Stimulated activated CD8-positive, alpha-beta memory T cell treated with anti-CD3 and anti-CD28 coated beads, Interleukin-15, amount 100 ng/mL, for 4 hours (primary cell): ENCODE data around the gene GALNT5.
"Not testable (repeated sequence)": the region's sequence is repeated elsewhere in the genome, so short reads cannot be mapped to it uniquely, and the experiment has no call there.

Source experiments
- DNase-seq, 2 donors: peaks; one replicate each; pipeline ENCODE4 v3.0.0-alpha.2; 2020; ENCODE audit warnings: low read depth in 2 of 2

GALNT5 gene

GRCh38 chr2:157326698-157327097 lies 69.2 kb downstream of the GALNT5 start:
- no peak for DNase-seq

DNA sequence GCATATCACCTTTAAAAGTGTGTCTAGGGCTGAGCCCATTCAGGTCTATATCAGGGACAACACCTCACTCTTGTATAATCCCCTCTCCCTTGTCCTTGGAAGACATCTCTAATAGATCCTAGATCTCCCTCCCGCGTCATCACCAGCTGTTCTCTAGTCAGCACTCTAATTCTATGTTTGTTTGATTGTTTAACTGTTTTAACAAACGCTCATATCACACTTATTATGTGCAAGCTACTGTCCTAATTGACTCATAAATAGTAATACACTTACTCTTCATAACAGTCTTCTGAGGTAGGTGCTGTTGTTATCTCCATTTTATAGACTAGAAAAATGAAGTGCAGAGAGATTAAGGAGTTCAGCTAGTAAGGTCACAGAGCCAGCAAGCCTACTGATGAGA lies 69.7 kb downstream of the GALNT5 start:
- no peak for DNase-seq

DNA sequence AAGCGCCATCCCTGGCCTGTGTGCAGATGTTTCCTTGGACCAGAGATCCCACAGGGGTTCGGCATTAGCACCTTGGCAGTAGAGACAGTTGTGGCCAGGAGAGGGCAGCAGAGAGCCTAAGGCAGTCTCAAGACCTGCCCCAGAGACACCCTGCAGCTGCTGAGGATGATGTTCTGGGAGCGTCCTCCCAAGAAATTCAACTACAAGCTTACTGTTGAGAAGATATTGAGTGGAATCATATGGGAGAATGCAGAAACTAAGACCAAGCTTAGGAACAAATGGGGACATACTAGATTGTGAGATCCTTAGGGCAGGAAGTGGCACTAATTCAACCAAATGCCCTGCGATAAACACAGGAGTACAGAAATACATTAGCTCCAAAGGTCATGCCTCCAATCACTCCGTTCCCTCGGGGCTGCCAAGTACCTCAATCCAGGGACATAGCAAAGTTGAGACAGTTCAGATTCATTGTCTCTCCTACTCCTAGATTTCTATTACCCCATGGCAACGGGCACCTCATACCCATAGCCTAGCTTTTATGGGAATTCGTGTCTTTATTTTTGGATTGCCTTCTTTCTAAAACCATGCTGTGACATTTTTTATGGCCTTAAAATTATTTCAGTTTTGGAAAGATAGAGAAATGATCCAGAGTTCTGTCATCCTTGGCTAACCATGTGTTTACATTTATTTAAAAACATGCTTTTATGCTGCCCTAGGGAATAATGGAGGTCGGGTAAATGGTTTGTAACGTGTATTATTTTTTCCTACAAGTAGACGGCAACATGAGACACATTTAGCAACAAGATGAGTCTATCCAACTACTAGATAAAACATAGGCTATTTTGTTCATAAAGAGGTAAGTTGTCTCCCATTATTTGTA lies 70.4 kb downstream of the GALNT5 start:
- peak; percentile 58 to 72 for DNase-seq

- no peak for DNase-seq
Observed at GRCh38 chr2:157329524-157329923, 72.0 kb downstream of the GALNT5 start.

DNA sequence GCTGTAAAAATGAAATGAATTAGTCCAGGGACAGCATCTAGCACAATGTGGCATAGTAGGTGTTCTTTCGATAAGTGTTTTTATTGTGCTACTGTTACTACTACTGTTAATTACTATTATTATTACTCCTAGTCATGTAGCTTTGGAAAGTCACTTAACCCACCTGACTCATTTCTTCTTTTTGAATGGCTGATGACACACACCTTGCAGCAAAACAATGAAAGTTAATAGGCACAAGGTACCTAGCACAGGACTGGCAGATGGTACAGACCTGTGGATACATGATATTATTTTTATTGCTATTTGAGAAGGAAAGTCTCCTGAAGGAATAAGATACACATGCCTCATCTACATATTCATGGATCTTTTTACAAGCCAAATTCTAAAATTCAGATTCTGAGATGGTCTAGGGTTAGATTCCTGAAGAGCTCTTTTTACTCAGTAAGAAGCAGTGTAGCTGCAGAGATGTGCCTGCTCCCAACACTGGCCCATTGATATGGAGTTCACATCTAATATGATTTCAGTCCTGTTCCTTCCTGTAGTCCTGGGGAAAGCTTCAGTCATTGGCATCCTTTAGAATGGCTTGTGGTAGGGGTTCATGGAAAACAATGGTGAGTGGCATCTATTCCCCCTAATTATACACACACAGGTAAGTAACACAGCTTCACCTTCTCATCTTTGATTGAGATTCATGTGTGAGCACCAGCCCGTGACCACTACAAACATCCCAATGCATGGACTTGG lies 76.0 kb downstream of the GALNT5 start:
- no peak for DNase-seq

GRCh38 chr2:157334335-157334734 lies 76.8 kb downstream of the GALNT5 start:
- DNase-seq = no peak

DNA sequence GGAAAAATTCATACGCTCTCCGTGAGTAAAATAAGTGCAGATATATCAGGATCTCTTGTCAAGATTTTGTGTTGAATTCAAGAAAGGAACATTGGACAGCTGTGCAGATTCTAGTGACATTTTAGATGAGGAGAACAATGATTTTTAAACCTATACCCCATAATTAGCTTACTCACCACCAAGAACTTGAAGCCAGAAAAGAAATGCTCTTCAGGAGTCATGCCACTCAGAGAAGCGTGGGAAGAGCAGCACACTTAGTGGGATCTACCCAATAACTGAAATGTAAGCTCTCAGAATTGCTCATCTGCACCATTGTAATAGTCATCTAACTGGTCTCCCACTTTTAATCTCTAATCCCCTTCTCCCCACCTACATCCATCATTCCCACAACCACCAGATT lies 77.3 kb downstream of the GALNT5 start:
- DNase-seq = no peak

DNA sequence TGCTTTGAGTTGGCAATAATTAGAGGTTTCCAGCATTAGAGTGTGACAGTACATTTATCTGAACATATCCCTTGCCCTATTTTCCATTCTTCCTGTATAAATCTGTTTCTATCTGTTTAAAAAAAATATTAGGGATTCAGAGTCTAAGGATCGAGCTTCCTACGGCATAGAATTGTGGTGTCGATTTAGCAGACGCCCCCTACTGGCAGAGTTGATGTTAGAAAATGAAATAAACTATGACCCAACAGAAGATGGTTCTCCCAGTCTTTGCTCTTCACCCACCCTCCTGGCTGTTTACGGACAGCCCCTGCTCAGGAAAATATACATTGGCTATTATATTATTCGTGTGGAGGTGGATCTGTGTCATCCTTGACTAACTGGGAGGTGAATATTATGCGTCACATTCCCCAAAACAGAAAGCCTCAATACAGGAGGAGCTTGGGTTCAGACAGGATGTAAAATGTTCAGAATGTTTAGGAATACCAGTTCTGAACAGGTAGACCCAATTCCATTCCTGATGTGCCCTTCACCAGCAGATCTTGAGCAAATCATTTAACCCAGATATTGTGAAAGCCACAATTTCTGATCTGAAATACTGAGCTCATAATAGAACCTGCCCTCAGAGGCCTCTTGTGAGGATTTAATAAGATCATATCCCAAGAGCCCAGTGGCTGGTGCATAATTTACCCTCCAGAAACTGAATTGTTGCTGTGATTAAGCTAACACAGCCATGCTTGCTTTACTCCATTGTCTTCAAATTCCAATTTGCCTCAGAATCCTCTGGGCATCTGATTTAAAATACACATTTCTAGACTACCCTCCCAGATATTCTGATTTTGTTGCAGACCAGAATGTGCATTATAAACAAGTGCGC lies 78.9 kb downstream of the GALNT5 start:
- DNase-seq = no peak

DNA sequence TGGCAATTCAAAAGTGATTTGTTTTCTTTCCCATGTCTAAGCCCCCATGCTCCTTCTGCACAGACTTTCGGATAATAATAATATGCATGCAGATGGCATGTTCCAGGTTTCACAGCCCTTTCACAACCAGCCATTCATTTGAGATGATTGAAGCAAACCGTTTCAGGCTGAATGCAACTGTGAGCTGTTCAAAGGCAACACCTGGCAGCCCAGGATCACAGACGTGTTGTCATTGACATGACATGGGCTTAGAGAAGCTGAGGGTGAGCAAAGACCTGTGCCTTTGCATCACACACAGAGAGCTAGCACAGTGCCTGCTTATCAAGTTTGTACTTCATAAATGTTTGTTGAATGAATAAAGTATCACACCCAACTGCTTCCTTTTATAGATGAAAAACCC lies 80.5 kb downstream of the GALNT5 start:
- no peak for DNase-seq

- no peak for DNase-seq
Observed at GRCh38 chr2:157339965-157340655, 82.6 kb downstream of the GALNT5 start.

DNA sequence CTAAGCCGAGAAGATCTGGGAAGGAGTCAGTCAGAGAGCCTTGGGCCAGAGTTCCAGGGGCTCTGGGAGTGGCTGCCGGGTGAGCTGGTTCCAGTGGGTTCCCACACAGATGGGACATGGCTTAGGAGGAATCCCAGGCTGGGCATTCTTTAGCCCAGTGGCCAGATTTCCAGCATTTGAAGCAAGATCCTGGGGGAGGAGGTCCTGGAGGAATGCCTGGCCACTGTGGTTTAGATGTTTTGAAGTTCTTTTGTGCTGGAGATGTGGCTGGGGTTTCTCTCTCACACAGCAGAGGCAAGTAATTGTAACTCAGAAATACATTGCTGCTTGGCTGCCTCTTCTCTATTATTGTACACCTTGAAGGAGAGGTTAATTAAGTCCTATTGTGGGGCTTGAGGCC lies 83.9 kb downstream of the GALNT5 start:
- not testable (repeated sequence) for DNase-seq

GRCh38 chr2:157345647-157346389 lies 88.3 kb downstream of the GALNT5 start:
- DNase-seq = no peak

DNA sequence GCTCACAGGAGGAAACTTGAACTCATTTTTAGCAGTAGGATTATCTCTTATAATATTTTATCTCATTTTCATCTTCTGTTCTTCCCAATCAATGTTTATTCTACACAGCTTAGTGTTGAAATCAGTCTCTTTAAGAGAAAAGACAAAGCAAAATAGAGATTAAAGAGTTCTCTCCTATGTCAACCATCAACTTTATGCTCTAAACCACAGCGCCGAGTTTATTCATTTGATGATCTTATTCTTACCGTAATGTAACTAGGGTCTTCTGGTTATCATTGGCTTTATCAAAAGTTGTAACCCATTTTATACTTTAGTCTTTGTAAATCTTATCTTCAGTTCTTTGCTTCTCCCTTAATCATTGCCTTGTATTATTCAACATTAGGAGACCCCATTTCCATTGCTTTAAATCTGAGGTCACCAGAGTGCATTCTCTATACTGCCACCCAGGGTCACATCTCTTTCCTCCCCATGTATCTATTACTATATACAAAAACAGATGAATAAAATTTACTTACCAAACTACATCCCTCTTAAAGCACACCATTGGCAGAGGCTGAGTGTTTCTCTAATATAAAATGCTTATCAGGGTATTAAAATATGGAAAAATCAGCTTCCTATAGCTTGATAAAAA lies 90.9 kb downstream of the GALNT5 start:
- no peak for DNase-seq

GRCh38 chr2:157349949-157350515 lies 92.5 kb downstream of the GALNT5 start:
- DNase-seq = no peak

- DNase-seq = no peak
Observed at GRCh38 chr2:157355618-157356017, 98.1 kb downstream of the GALNT5 start.

GRCh38 chr2:157359628-157360027 lies 102.1 kb downstream of the GALNT5 start:
- no peak for DNase-seq

- DNase-seq = no peak
Observed at GRCh38 chr2:157361526-157361925, 104.0 kb downstream of the GALNT5 start.

- DNase-seq = no peak
Observed at GRCh38 chr2:157362627-157363026, 105.1 kb downstream of the GALNT5 start.

GRCh38 chr2:157363612-157364101 lies 106.2 kb downstream of the GALNT5 start:
- DNase-seq = no peak
